Measurements from ENCODE around the gene MELTF.

GRCh38 chr3:197006446-197006845 is 23.2 kb downstream of the MELTF start:
- TF ChIP-seq ZNF674 (CRISPR knock-in tag; IDR thresholded peaks at IDR 0.05; ENCODE audit: low read depth) (no peak), RNF219 (CRISPR knock-in tag; IDR thresholded peaks at IDR 0.05) (no peak), CTCF (CRISPR knock-in tag; IDR thresholded peaks at IDR 0.05) (no peak), SP1 (IDR thresholded peaks at IDR 0.05) (no peak), SP1 (CRISPR knock-in tag; IDR thresholded peaks at IDR 0.05) (no peak), TAF1 (CRISPR knock-in tag; IDR thresholded peaks at IDR 0.05) (no peak), MAX (IDR thresholded peaks at IDR 0.05) (no peak), MYPOP (CRISPR knock-in tag; IDR thresholded peaks at IDR 0.05) (no peak), BHLHE40 (IDR thresholded peaks at IDR 0.05; ENCODE audit: low read length) (no peak), ZNF782 (CRISPR knock-in tag; IDR thresholded peaks at IDR 0.05; ENCODE audit: borderline replicate concordance) (no peak), POLR2AphosphoS5 (IDR thresholded peaks at IDR 0.05; ENCODE audit: low read depth, low read length) (no peak), ZNF790 (CRISPR knock-in tag; IDR thresholded peaks at IDR 0.05; ENCODE audit: borderline replicate concordance) (no peak), MAFG (CRISPR knock-in tag; IDR thresholded peaks at IDR 0.05) (no peak)

All from HepG2 (cell line).